ENCODE data around the gene CDCA7. TPM values are rescaled to one million over a fixed set of nuclear protein-coding genes. Genes with fewer than 3 reads are reported as not detected.

CDCA7 gene
- total and polyA plus RNA-seq, 2 of the 13 experiments (the other 11 are each of a cell fraction or from before 2014, with no cell fraction given), result 46.2 to 57.8 TPM

DNA sequence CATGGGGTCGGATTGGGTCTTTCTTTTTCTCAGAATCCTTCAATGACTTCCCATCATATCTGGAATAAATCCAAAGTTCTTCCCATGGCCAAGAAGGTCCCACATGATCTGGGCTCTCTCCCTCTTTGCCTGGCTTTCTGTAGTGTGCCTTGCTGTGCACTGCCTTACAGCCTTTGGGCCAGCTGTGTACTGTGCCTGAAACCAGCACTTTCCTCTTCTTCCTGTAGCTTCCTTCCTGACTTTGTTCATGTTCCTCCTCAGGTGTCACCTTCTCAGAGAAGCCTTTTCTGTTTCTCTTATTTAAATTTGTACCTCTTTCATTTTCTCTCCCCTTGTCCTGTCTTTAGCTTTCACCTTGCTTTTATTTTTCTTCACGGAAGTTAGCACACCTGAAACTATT, 4.3 kb upstream of the CDCA7 start:
- no peak overlapping the region for H3K27ac ChIP-seq (ENCODE audit: extremely low read length, insufficient read depth, low read length)
- no peak overlapping the region for H3K4me2 ChIP-seq (ENCODE audit: low read depth, low read length)
- FAIRE-seq (no peak), ATAC-seq (no peak), DNase-seq (ENCODE audit: low spot score) (no peak)
- intact Hi-C loops (cut with micrococcal nuclease; ENCODE audit: unreplicated experiment) (loop anchor here (10.0 kb wide), 2 partner anchors 126 to 276 kb away; partner anchors contain the start of gene MAP3K20), in situ Hi-C loops (cut with HindIII; ENCODE audit: extremely low pct_ligation_motif_present, low pct_unique_long_range_greater_than_20kb) (no loop called here)
- peaks cover 5% of the 10 kb centered on the region for H3K79me2 ChIP-seq (ENCODE audit: insufficient read depth, low read length)
- H3K4me3 ChIP-seq (replicated peaks in 1 of 3; ENCODE audit: insufficient read depth in 1 of 3, low read depth in 2 of 3, low read length in 3 of 3), result no peak overlapping the region
- no peaks in the 10 kb centered on the region for H3K36me3 ChIP-seq (replicated peaks in 1 of 2; ENCODE audit: control insufficient read depth in 1 of 2, insufficient read depth in 2 of 2, low read length in 2 of 2)
- peaks cover 13% of the 10 kb centered on the region for H3K9me3 ChIP-seq (ENCODE audit: low read length)
- H3K27me3 ChIP-seq (ENCODE audit: control insufficient read depth in 1 of 2, insufficient read depth in 2 of 2, low read length in 2 of 2), result peaks cover 0 to 2% of the 10 kb centered on the region in 2 experiments; a peak in 2 of 5 replicates
- 41% methylated on average over 2 of the region's 2 CpGs for WGBS (ENCODE audit: low lambda C conversion rate)
- no TSS peak for BruUV-seq (replicated peaks)
- ChIA-PET POLR2A (no interaction called here), CTCF (ENCODE audit: low intra/inter-chr PET ratio, low total read pairs) (no interaction called here)
- H3K4me1 ChIP-seq (ENCODE audit: insufficient read depth, low read length), result peaks cover 34% of the 10 kb centered on the region
- no peak overlapping the region for H3K9ac ChIP-seq (ENCODE audit: insufficient read depth, low read depth, low read length)
- no peak overlapping the region for H2AFZ ChIP-seq (ENCODE audit: low read length)
- H4K20me1 ChIP-seq (ENCODE audit: insufficient read depth, low read length), result no peaks in the 10 kb centered on the region
- TF ChIP-seq MYC (CRISPR knock-in tag; IDR thresholded peaks at IDR 0.05; ENCODE audit: borderline replicate concordance), result no peak
- no peak for TF ChIP-seq SATB2 (CRISPR knock-in tag; IDR thresholded peaks at IDR 0.05)
- TF ChIP-seq FOXM1 (CRISPR knock-in tag; IDR thresholded peaks at IDR 0.05), result no peak
- TF ChIP-seq RXRB (CRISPR knock-in tag; IDR thresholded peaks at IDR 0.05; ENCODE audit: borderline replicate concordance), result no peak
- TF ChIP-seq CBX1 (IDR thresholded peaks at IDR 0.05; ENCODE audit: low read depth), result no peak
- TF ChIP-seq HOXA3 (CRISPR knock-in tag; IDR thresholded peaks at IDR 0.05), result no peak
- TF ChIP-seq ZNF615 (CRISPR knock-in tag; IDR thresholded peaks at IDR 0.05; ENCODE audit: borderline replicate concordance), result no peak
- no peak for TF ChIP-seq SUZ12 (IDR thresholded peaks at IDR 0.05; ENCODE audit: low read depth, low read length)
- no peak for TF ChIP-seq MLLT10 (CRISPR knock-in tag; IDR thresholded peaks at IDR 0.05)
- TF ChIP-seq ZNF766 (CRISPR knock-in tag; IDR thresholded peaks at IDR 0.05; ENCODE audit: borderline replicate concordance), result no peak
- TF ChIP-seq ZMAT3 (CRISPR knock-in tag; conservative IDR thresholded peaks at IDR 0.05), result no peak
- TF ChIP-seq SIN3B (IDR thresholded peaks at IDR 0.05; ENCODE audit: low read length), result no peak
- no peak for TF ChIP-seq NCOA2 (CRISPR knock-in tag; IDR thresholded peaks at IDR 0.05)
- no peak for TF ChIP-seq NR0B2 (CRISPR knock-in tag; IDR thresholded peaks at IDR 0.05)
- TF ChIP-seq RERE (CRISPR knock-in tag; IDR thresholded peaks at IDR 0.05; ENCODE audit: low read depth), result no peak
- no peak for TF ChIP-seq ZSCAN12 (CRISPR knock-in tag; IDR thresholded peaks at IDR 0.05)
- TF ChIP-seq ZNF75D (CRISPR knock-in tag; IDR thresholded peaks at IDR 0.05; ENCODE audit: borderline replicate concordance), result no peak
- no peak for TF ChIP-seq SIX1 (CRISPR knock-in tag; IDR thresholded peaks at IDR 0.05; ENCODE audit: borderline replicate concordance)
- TF ChIP-seq EED (CRISPR knock-in tag; IDR thresholded peaks at IDR 0.05), result no peak

All from HepG2 (cell line).